NOMO-1 (cell line): Measurements from ENCODE around the gene RPS23.
"Not testable (repeated sequence)": the region's sequence is repeated elsewhere in the genome, so short reads cannot be mapped to it uniquely, and the experiment has no call there.

Source experiments
- DNase-seq, 2 experiments: peaks; one replicate each; lab custom pipeline; 2025; ENCODE audit not compliant: unreplicated experiment in 2 of 2; lab: John Stamatoyannopoulos, UW

Gene RPS23

GRCh38 chr5:82290908-82291307 lies 12.8 kb upstream of the RPS23 start:
- DNase-seq = no peak

GRCh38 chr5:82290005-82290404 lies 11.9 kb upstream of the RPS23 start:
- no peak for DNase-seq

- no peak for DNase-seq
These were observed 9.5 kb upstream of the RPS23 start for GRCh38 chr5:82287625-82288024.

DNA sequence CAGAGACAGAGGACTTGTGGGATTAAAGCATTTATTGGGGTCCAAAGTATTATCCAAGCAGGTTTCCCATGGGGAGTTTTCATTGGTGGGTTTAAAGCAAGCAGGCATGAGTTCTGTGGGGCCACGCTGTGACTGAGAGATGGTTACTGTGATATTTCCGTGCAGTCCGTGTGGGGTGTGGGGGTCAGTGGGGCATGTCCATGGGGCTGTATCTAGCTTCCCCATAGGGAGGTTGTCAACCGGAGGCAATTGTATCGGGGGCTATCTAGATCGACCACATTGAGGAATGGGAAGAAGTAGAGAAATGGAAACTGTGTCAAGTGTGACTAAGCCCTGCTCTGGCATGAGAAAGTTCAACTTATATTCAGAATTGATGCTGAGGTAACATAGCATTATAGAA lies 7.1 kb upstream of the RPS23 start:
- DNase-seq = no peak

DNA sequence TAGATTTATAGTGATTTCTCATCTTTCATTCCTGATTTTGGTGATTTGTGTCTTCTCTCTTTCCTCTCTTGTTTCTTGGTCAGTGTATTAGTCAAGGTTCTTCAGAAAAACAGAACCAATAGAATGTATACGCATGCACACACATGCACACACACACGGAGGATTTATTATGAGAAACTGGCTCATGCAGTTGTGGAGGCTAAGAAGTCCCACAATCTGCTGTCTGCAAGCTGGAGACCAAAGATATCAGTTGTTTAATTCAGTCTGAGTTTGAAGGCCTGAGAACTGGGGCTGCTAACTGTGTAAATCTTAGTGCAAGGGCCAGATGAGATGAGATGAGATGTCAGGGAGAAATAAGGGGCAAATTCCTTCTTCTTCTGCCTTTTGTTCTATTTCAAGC lies 5.7 kb upstream of the RPS23 start:
- DNase-seq = no peak

GRCh38 chr5:82278711-82279370 lies 687 bp upstream of the RPS23 start:
- no peak for DNase-seq

DNA sequence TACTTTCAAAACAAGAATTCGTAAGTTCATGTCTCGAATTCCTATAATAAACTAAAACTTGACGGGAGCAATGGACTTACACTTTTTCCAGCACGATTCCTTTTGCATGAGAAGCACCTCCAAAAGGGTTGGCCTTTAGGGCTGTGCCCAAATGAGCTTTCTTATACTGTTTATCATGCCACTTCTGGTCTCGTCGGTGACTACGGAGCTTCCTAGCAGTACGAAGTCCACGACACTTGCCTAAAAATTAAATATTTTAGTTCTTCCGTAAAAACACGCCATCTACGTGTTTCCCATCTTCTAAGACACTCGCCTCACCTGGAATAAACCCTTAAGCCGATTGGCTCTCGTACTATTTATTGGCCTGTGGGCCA lies 554 bp downstream of the RPS23 start:
- no peak for DNase-seq

GRCh38 chr5:82276800-82277612 lies 1.1 kb downstream of the RPS23 start:
- no peak for DNase-seq

DNA sequence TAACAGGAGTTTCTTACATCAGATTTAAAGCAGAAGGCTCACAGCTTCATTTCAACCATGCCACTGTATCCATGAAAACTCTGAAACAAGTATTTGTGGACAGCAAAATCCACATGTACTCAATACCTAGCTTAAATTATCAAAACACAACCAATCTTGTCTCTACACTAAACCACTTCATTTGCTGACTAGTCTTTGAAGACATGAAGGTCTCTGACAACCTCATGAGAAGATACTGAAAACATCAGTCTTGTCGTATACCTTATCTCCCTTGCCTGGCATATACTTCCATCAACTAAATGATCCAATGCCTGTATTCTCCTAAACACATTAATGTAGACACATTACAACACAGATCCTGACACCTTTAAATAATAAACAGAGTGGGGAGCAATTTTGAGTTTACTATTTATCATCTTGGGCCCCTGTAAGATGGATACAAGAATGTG lies 2.9 kb downstream of the RPS23 start:
- no peak for DNase-seq

GRCh38 chr5:82274343-82275211 lies 3.6 kb downstream of the RPS23 start:
- no peak for DNase-seq

- DNase-seq = peak in 1 of 2 experiments; percentile 14
These were observed 4.7 kb downstream of the RPS23 start for GRCh38 chr5:82273426-82273825.

DNA sequence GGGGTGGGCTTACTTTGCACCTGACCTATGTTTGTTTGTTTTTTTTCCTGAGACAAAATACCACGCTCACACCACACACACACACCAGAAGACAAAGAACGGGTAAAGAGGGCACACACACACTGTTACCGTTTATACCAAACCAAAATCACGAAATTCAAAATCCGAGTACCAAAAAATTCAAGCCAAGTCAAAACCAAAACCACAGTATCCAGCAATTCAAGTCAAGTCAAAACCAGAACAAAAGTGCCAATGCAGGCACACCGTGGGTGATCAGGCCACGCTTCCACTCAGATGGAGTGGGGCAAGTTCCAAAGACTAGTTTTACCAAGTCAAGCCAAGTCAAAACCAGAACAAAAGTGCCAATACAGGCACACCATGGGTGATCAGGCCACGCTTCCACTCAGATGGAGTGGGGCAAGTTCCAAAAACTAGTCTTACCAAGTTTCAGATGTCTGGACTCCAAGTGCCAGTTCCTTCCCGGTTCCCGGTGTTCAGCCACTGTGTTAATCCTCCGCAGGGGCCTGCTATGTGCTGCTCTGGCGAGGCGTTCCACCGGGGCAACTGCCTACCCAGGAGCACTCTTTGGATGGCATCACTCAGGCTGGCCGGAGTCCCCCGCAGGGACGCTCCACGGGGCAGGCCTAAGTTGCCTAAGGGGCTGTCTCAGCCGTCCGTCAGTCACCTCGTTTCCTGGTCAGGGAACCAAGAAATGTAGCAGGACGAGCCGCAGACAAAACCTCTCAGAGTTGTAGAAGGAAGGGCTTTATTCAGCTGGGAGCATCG lies 5.4 kb downstream of the RPS23 start:
- not testable (repeated sequence) for DNase-seq

- not testable (repeated sequence) for DNase-seq
These were observed 8.8 kb downstream of the RPS23 start for GRCh38 chr5:82269363-82269762.

- not testable (repeated sequence) for DNase-seq
These were observed 10.7 kb downstream of the RPS23 start for GRCh38 chr5:82267297-82267933.

- no peak for DNase-seq
These were observed 13.1 kb downstream of the RPS23 start for GRCh38 chr5:82265047-82265446.

- peak in 1 of 2 experiments; percentile 50 for DNase-seq
These were observed 18.9 kb downstream of the RPS23 start for GRCh38 chr5:82259172-82259800.

DNA sequence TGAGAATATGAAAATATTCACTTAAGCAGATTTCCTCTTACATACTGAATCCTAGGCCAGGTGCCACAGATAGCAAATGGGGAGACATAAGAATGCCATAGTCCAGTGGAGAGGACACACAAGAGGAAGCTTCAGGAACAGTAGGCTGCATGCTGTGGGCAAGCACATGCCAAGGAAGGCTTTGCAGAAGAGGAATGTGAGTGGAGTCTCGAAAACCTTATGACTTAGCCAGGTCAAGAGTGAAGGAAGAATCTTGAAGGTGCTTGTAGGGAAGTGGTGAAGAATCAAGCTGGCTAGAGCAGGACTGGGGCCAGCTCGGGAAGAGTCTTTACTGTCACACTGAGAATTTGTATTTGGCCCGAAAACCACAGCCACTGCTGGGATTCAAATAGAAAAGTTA lies 20.4 kb downstream of the RPS23 start:
- DNase-seq = no peak

DNA sequence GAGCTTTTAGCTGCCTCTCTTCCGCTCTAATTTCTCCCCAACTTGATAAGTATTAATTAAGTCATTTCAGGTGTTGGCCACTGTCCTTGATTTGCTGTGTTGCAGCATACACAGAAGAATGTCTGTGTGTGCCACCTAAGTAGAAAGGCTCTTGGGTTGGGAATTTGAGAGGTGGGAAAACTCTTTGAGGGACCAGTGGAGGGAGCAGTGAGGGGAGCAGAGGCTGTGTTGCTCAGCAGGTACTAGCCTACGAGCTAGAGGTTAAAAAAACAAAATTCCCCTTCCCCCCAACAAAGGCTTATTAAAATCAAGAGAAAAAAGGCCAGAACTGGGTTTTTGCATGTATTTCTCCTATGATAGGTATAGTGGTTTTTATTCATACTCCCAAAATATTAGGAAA lies 20.9 kb downstream of the RPS23 start:
- no peak for DNase-seq

- no peak for DNase-seq
These were observed 22.3 kb downstream of the RPS23 start for GRCh38 chr5:82255844-82256243.

GRCh38 chr5:82252744-82253143 lies 25.4 kb downstream of the RPS23 start:
- DNase-seq = no peak
